HG03442 (cell line): ENCODE data around the gene BARHL1.

Experiments used
- ATAC-seq: cut with Tn5 transposase; IDR thresholded peaks from one replicate; pipeline ENCODE4 v1.9.1; 2021; ENCODE audit warnings: mild to moderate bottlenecking, moderate library complexity; ENCODE audit not compliant: unreplicated experiment

BARHL1 gene

DNA sequence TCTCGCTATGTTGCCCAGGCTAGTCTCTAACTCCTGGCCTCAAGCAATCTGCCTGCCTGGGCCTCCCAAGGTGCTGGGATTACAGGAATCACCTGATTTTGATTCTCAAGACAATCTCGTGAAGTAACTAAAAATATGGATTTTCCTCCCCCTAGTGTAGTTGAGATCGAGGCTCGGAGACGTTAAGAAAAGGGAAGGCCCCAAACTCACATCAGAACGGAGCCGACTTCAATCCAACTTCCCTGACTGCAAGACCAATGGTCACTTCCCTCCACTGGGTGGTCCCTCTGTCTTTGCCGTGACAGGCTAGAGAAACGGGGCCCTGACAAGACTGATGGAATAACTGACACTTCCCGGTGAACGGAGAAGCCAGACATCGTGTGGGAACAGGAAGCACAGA lies 28.3 kb downstream of the BARHL1 start:
- ATAC-seq = no peak

DNA sequence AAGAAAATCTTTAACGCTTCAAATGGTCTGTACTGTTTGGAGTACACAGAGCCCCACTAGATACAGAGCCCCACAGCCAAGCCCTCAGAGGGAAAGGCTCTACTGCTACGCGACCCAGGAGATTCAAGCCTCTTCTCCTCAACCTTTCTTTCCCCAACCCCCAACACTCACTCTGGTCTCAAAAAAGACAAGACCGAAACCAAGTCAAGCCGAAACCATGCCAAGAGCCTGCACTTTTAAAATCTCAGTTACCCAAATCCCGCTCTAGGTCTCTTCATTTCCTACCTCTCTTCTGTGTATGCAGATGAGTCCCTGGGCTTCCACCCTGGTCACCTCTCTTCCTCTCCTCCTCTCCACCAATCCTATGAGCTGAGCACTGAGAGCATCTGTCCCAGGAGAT lies 31.9 kb downstream of the BARHL1 start:
- no peak for ATAC-seq

DNA sequence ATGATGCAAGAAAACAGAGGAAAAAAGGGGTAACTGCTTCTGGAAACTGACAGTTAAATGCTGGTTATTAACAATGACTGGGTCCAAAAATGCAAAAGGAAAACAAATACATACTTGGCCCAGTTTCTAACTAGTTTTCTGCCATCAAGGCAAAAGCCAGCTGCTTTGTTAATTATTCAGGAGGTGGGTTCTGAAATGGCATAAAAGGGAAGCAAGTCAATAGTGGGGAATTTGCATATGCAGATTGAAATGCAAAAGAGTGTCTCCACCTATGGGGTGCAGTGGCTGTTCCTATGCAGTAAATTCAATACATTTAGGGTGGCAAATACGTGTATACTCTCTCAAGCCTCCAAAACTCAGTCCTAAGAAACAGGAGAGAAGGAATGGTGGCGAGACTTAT lies 33.4 kb downstream of the BARHL1 start:
- ATAC-seq = no peak

DNA sequence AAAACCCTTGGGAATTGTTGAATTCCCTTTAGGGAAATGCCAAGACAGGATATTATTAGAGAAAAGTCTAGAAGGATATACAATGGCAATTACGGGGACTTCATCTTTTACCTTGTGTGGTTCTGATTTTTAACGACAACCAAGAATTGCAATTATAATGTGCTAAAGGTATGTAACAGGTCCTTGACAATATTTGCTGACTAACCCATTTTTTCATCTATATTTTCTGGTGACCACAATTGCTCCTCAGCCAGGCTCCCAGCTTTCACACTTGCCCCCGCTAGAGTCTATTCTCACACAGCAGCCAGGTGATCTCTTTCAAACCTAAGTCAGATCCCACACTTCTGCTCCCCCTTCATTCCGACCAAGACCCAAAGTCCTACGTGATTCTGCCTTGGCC lies 34.3 kb downstream of the BARHL1 start:
- no peak for ATAC-seq

DNA sequence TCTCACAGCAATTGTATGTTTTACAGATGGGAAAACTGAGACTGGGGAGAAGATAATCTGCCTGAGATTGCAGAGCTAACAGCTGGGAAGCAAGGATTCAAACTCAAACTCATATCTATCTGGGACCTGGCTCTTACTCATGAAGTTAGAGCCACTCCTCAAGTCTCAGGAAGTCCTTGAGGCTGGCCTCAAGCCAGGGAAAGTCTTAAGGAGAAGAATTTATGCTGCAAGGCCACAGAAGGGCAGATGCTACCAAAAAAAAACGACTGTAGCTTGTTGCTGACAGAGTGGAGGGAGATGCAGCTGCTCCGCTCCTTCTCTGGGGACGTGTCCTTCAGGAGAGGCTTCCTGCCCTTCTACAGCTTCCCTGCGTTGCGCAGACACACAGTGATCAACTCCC lies 39.8 kb downstream of the BARHL1 start:
- no peak for ATAC-seq

DNA sequence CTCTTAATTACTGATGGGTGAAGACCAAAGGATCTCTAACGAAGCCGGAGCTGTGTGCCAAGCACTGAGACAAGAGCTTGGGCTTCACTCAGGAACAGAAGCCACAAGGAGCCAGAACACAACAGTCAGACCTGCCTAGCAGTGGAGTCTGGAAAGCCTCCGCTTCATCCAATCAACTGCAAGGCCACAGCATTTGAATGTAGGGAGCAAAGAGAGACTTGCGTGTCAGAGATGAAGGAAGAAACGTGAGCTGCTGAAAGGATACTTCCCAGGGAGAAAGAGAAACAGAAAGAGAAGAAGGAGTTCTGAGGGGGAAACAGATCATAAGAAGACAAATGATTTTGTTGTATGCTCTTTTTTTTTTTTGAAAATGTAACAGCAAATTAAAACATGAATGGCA lies 43.9 kb downstream of the BARHL1 start:
- no peak for ATAC-seq

DNA sequence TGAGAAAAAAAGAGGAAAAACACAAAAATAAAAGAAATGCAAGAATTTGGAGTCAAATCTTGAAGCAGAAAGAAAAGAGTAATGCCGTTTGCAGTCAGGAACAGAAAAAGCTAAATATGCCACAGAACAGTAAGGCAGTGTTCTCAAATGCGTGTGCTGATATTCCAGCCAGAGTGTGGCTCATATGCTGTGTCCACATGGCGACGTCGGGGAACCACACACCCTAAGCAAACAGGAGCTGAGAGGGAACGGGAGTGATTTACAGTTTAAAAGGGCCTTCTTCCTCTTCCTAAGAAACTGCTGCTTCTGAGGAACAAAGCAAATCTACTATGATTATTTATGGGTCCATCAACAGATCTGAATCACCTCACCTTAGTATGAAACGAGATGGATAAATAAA lies 44.7 kb downstream of the BARHL1 start:
- no peak for ATAC-seq

DNA sequence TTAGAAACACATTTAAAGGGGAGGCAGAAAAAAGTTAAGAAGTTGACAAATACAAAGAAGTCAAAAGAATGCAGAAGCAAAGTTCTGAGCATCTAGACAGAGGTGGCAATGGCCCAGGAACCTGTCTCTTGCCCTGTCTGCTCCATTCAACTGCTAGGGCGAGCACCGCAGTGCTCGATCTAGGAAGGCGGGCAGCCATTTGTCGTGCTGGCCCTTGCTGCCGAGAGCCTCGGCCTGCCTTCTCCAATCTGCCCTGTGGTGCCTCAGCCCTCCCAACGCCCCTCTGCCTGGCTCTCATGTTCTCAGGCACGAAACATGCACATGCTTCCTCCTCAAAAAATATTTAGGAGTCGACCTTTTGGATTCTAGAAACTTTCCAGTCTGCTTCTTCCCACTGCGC lies 45.2 kb downstream of the BARHL1 start:
- ATAC-seq = no peak

DNA sequence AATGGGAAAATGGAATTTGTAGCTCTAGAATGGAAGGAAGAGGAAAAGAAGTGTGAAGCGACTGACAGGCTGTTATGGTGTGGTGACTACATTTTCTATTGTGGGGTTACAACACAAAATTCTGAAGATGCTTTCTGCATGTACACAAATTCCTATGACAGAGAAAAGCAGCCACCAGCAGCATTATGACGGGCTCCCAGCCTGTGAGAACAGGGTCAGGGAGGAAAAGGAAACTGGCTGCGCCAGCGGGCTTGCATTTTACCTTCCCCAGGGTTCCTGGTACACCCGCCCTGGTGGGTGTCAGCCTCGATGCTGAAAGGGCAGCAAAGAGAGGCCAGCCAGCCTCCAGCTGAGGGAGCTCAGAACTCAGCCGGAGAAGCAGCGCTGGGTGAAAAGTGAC lies 46.3 kb downstream of the BARHL1 start:
- no peak for ATAC-seq

DNA sequence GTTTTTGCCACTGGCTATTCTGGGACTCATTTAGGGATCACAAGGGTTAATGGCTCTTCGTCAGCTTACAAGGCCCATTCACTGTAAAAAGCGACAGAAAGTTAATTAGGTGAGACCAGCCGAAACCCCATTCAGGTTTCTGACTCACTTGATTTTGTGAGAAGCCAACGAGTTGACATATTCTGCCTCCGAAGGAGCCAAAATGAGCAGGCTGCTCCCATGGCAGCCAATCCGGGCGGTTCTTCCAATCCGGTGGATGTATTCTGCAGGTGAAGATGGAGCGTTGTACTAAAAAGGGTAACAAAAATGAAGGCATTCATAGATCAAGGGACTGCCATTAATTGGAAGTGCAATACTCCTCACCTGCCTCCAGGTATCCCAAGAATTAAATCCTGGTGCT lies 47.7 kb downstream of the BARHL1 start:
- ATAC-seq = no peak

DNA sequence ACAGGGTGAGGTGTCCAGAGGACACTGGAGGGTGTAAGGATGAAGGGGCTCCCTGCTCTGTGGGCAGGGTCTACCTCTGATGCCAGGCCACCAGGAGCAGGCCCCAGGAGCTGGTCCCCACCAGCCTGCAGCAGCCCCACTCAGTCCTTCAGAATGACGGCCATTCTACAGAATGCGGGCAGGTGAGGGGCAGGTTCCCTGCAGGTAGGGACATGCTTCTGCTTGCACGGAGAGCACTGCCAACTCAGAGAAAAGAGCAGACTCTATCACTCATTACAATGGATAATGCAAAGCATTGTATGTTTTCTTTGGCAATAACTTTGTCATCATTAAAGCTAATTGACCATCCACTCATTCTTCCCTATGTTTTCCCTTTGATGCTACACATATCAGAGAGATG lies 48.4 kb downstream of the BARHL1 start:
- no peak for ATAC-seq

DNA sequence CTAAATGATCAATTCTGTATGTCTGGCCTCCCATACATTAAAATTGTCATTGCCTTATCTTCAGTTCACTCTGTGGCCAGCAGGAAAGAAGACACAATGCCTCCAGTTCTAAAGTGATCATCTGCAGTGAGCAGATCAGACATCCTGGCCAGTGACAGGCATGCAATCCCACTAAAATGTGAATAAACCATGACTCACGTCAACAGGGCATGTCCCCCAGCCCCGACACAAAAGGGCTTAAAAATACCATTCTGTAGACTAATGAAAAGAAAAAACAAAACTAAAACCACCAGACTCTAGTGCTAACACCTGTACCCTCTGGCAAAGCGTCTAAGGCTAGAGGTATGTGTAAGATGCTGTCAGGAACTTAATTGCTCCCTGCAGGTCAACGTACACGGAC lies 48.9 kb downstream of the BARHL1 start:
- no peak for ATAC-seq

DNA sequence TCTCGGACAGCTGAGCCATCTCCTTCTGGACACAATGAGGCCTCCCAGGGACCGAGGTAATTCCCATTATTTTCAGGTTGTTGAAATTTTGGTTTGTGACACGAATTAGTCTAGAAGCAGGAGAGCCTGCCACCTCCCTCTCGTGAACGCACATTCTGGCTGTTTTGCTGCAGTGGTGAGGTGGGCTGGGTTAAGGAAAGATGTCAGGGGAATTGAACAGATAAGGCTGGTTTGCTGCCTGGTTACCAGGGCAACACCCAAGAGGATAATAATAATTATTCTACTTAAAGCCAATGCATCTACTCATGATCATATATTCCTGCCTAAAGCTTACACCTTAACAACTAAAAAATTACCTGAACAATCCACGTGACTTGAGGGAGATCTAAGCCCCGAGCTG lies 49.3 kb downstream of the BARHL1 start:
- no peak for ATAC-seq

DNA sequence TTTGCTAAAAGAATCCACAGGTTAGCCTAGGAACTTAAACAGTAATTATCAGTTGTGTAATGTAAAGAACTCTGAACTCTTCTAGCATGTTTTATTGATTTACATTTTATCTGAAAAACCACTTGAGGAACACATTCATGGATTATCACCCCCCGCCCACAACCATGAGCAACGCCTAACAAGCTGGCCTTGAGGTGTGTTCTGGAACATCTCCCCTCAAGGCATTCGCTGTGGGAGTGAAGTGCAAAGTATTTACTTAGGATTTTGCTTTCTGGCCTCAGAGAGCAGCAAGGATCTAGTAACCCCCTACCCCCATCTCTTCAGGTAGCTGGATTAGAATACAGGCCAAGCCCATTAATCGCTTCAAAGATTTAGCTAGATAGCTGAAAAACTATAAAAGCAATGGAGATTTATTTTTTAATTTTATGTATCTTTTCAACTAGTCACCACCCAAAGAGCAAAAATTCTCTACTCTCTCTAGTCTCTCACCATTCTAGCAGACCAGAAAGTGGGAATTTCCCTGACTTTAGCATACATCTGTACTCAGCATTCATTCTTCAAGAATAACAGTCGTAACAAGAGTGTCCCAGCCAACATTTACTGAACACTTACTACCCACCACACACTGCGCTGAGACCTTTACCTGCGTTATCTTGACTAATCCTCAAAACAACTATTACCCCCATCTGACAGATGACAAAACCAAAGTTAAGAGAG lies 50.2 kb downstream of the BARHL1 start:
- ATAC-seq = no peak

DNA sequence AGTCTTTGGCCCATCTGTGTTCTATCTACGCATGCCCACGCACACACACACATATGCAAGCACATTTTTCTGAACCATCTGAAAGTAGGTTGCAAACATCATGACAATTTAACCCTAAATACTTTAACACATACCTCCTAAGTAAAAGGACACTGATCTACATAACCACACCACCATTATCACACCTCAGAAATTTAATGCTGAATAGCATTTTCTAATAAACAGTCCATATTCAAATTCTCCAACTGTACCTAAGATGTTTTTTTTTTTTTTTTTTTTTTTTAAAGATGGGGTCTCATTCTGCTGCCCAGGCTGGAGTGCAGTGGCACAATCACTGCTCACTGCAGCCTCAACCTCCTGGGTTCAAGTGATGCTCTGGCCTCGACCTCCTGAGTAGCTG lies 51.9 kb downstream of the BARHL1 start:
- ATAC-seq = no peak

DNA sequence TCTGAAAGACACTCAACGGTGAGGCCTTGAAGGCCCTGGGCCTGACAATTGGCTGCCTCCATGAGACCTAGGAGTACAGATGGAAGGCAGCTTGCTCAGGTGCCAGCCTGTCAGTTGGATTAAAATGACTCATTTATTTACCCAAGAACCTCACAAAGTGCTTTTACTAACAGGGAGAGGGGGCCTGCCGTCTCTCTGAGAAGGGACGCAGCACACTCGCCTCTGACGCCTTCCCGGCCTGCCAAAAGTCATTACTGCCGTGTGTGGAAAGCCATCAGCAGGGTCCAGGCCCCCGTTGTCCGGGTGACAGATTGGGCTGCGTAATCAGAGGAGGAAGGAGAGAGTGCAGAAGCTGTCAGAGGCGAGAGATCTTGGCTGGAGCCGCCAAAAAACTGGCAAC lies 54.9 kb downstream of the BARHL1 start:
- no peak for ATAC-seq

DNA sequence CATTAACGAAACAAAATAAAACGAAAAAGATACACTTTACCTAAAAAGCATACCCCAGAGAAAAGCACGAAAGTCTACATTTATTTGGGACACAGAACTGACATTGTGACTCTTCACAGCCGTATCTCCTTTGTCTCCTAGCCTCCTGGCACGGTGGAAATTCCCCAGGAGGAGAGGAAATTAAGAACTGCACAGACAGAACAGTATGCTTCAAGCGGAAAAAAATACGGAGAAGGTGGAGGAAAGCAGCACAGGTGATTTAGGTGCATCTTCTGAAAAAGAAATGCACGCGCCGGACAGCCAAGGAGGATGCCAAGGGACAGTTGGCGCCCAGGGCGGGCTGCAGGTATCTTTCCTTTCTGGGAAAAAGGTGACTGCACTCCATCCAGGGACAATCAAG lies 55.4 kb downstream of the BARHL1 start:
- ATAC-seq = no peak

DNA sequence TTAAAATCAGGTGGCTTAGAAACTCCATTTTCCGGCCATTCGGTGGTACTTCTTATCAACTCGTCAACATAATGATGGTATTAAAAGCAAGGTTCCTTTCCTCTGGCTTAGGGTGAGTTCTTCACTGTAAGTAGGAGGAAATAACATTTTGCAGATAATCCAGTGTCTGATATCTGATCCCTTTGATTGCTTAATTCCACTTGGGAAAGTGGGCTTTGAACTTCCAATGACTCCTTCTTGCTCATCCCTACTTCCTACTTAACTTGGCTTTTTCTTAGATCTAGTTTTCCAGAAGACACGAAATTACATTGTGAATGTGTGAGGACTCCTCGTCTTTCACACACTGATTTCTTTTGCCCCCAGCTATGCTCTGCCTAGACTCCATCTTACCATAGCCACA lies 55.8 kb downstream of the BARHL1 start:
- ATAC-seq = no peak

DNA sequence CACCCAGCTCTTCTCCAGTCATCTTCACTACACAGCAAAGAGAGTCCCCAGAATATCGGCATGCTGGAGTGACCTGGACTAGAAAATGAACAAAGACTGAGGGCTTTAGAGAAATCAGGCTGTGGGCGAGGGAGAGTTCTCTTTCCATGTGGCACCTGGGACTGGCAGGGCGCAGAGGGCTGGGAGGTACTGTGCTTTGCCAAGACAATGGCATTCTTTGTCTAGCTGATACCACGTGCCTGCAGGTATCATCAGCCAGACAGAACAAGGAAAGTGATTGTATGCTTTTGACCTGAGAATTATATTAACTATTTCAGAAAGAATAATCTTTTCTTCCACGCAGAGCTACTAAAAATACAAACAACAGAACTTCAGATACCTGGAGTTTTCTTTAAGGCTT lies 56.9 kb downstream of the BARHL1 start:
- ATAC-seq = no peak
